Cerebellar nuclear complex (tissue), 1 donor: Measurements from ENCODE around the gene ADD3.

Source experiments
- DNase-seq, 2 experiments: peaks; one replicate each; lab custom pipeline; 2025; lab: John Stamatoyannopoulos, UW

Gene ADD3

DNA sequence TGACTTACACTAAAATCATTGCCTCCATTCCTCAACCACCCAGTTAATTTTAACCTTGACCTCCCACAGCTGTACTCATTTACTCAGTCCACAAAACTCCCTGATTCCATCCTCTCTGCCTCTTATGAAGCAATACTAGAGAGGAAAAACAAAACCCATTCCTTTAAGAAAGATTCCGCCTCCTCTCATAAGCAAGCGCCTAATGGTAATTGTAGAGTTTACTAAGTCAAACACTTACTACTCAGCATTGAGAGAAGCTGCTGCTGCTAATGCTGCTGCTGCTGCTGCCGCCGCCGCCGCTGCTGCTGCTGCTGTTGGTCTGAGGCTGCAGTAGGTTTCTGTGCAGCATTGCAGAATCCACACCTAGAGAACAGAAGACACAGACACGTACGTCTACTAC is 2.1 kb upstream of the ADD3 start:
- DNase-seq = no peak

GRCh38 chr10:110006358-110007160 is 1.2 kb upstream of the ADD3 start:
- DNase-seq = peak in 1 of 2 experiments; percentile 25

DNA sequence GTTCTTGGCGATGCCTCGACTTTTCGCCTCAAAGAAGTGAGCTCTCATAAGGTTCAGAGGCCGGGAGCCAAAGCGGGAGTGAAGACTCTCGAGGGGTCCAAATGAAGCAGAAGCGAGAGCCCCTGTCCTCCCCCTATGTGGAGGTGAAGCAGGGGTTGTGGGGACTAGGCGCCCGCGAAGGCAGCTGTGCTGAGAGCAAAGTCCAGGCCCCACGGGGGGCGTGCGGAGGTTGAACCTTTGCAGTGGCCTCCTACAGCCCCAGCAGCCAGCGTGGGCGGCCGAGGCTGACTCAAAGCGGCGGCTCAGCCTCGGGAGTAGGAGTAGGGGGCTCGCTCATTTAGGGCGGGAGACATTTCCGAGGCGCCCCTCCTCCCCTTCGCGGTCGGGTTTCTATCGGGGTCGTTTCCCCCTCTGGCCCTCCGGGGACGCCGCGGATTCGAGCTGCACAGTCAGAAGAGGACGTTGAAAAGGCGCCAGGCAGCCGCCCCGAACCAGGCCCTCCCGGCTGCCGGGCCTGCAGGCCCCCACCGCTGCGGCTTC is 553 bp upstream of the ADD3 start:
- no peak for DNase-seq

GRCh38 chr10:110008518-110009339 is 945 bp downstream of the ADD3 start:
- no peak for DNase-seq

GRCh38 chr10:110009736-110010475 is 2.1 kb downstream of the ADD3 start:
- DNase-seq = no peak

- no peak for DNase-seq
Measured at GRCh38 chr10:110010486-110011378, 2.9 kb downstream of the ADD3 start.

- DNase-seq = no peak
Measured at GRCh38 chr10:110011681-110012080, 3.9 kb downstream of the ADD3 start.

GRCh38 chr10:110013630-110014293 is 6.0 kb downstream of the ADD3 start:
- no peak for DNase-seq

- no peak for DNase-seq
Measured at GRCh38 chr10:110016039-110016438, 8.3 kb downstream of the ADD3 start.

DNA sequence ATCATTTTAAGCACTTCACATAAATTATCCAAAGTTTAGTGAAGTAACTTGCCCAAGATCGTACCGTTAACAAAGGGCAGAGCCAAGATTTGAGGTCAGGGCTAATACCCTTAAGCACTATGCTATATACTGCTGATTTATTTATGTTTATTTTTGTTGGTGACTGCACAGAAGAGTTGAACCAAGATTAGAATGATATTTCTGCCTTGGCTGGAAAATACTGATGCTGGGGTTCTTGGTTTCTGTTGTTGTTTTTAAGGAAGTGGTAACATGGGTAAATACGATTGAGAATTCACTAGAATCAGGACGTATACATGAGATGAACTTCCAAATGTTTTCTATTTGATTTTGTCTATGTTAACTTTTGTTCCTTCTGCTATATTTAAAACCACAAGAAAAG is 9.3 kb downstream of the ADD3 start:
- no peak for DNase-seq

DNA sequence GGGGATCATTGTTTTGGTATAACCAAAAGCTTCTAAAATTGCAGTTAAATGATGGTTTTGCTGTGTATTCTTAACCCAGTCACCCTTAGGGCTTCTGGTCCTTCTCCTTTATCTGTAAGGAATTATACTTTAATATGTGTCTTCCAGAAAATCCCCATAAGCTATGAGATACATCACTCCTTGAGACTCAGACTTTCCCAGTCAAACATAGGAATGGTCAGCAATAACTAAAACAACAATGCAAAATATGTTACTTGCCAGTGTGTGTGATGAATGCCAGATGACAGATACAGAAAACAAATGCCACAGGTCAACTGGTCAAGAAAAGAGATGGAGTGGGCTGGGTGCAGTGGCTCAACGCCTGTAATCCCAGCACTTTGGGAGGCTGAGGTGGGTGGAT is 10.1 kb downstream of the ADD3 start:
- DNase-seq = no peak

GRCh38 chr10:110020265-110020664 is 12.5 kb downstream of the ADD3 start:
- DNase-seq = no peak

GRCh38 chr10:110022716-110023504 is 15.1 kb downstream of the ADD3 start:
- no peak for DNase-seq

DNA sequence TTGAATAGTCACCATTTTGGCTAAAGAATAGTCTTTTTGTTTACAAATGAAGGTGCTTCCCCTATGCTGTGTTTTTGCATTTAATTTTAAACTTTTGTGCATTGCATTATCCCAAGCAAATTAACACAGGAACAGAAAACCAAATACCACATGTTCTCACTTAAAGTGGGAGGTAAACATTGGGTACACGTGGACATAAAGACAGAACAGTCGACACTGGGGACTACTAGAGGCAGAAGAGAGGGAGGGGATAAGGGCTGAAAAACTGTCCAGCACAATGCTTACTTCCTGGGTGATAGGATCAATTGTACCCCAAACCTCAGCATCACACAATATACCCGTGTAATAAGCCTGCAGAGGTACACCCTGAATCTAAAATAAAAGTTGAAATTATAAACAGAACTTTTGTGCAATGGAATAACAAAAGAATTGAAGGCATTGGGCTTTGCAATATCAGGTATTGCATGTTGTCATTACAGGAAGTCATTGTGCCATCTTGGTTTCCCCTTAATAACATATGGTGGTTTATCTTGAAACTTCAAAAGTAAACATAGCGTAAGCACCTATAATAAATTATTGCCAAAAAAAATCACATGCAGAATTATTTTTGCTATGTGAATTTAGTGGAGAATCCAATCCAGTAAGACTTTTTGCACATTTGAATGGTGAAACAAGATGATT is 16.1 kb downstream of the ADD3 start:
- no peak for DNase-seq

DNA sequence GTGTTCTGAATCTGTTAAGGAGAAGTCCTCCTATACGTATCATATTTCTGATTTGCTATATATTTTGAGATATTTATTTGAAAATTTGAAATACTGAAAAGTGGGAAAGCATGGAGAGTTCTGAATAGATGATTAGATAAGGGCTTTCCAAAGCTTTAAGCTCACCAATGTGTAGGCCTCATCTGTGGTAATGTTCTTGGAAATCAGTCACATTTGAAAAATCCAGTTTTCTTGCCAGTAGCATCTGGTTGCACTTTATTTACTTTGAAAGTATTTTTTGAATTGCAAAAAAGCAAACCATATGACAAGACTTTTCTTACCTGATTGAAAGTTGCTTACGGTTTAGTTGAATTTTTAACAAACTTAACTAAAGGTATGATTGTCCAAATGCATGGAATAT is 21.7 kb downstream of the ADD3 start:
- no peak for DNase-seq

GRCh38 chr10:110032801-110033700 is 25.3 kb downstream of the ADD3 start:
- DNase-seq = peak in 1 of 2 experiments; percentile 60

- no peak for DNase-seq
Measured at GRCh38 chr10:110033701-110034235, 26.0 kb downstream of the ADD3 start.

DNA sequence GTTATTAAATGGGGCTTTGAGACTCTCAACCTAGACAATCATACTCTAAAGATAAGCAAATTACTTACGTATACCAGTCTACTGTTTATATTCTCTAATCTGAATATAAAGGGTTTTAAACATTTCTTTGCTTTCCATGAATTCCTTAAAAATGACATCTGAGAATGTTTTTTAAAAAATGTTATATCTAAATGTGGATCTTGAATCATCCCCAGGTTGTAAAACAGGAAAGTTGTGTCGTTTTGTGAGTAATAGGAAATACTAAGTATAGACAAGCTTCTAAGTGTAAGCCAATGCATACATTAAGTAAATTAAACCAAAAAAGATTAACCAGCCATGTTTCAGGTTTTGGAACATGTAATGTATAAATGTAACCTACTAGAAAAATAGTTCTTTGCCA is 26.8 kb downstream of the ADD3 start:
- no peak for DNase-seq
